NCI-H2196 (cell line): Measurements from ENCODE around the gene PLD2.
"Not testable (repeated sequence)": the region's sequence is repeated elsewhere in the genome, so short reads cannot be mapped to it uniquely, and the experiment has no call there.

ENCODE experiments used
- DNase-seq: peaks from one replicate; lab custom pipeline; 2025; ENCODE audit not compliant: unreplicated experiment; lab: John Stamatoyannopoulos, UW

The PLD2 gene

GRCh38 chr17:4854111-4854681, 47.2 kb downstream of the PLD2 start:
- DNase-seq = no peak

- DNase-seq = no peak
Measured at GRCh38 chr17:4856271-4856936, 49.5 kb downstream of the PLD2 start.

GRCh38 chr17:4856937-4857314, 50.0 kb downstream of the PLD2 start:
- no peak for DNase-seq

- not testable (repeated sequence) for DNase-seq
Measured at GRCh38 chr17:4857347-4857746, 50.4 kb downstream of the PLD2 start.

- no peak for DNase-seq
Measured at GRCh38 chr17:4858068-4858881, 51.3 kb downstream of the PLD2 start.

- DNase-seq = peak; percentile 5
Measured at GRCh38 chr17:4858882-4859260, 51.9 kb downstream of the PLD2 start.

GRCh38 chr17:4859816-4860625, 53.1 kb downstream of the PLD2 start:
- no peak for DNase-seq

- no peak for DNase-seq
Measured at GRCh38 chr17:4860651-4861050, 53.7 kb downstream of the PLD2 start.

GRCh38 chr17:4861052-4861451, 54.1 kb downstream of the PLD2 start:
- no peak for DNase-seq

- no peak for DNase-seq
Measured at GRCh38 chr17:4862720-4863119, 55.8 kb downstream of the PLD2 start.

- no peak for DNase-seq
Measured at GRCh38 chr17:4863321-4863720, 56.4 kb downstream of the PLD2 start.

- DNase-seq = not testable (repeated sequence)
Measured at GRCh38 chr17:4867535-4867934, 60.6 kb downstream of the PLD2 start.

GRCh38 chr17:4869058-4869998, 62.4 kb downstream of the PLD2 start:
- DNase-seq = not testable (repeated sequence)

GRCh38 chr17:4870855-4871254, 63.9 kb downstream of the PLD2 start:
- DNase-seq = no peak

GRCh38 chr17:4872786-4873185, 65.8 kb downstream of the PLD2 start:
- DNase-seq = no peak
